Embryonic facial prominence (tissue), 1 donor: Measurements from ENCODE around the gene GBE1.

Source experiments
- DNase-seq: peaks from one replicate; pipeline ENCODE4 v3.0.0-alpha.2; 2016; ENCODE audit errors: extremely low spot score

GBE1 gene

DNA sequence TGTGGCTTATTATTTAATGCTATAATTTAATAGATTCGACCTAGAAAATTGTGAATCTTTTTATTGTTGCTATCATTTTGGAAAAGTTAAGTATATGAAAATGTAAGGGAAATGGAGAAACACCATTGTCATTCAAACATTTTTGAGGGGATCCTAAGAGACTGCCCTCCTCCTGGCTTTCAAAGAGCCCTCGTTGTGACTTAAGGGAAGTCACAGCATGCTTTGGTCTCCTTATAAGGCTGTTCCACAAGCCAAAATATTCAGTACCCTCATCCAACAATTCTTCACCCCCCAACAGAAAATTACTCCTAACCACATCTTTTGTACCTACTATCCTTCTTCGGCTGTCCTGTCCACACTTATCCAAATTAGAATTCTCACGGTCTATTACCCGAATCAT, 140.2 kb downstream of the GBE1 start:
- no peak for DNase-seq

DNA sequence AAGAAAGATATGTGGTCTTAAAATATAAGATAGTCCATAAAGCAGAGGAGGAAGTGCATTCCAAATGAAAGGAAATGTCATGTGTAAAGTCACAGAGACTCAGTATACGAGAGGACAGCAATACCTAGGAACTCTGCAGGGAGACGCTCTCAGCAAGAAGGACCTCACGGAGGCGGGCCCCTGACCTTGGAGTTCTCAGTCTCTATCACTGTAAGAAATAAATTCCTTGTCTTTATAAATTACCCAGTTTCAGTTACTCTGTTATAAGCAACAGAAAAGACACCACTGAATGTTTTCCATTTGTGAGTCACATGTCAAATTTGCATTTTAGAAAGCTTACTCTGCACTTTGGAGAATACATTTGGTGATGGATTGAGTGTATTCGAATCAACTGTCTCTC, 140.6 kb downstream of the GBE1 start:
- no peak for DNase-seq

DNA sequence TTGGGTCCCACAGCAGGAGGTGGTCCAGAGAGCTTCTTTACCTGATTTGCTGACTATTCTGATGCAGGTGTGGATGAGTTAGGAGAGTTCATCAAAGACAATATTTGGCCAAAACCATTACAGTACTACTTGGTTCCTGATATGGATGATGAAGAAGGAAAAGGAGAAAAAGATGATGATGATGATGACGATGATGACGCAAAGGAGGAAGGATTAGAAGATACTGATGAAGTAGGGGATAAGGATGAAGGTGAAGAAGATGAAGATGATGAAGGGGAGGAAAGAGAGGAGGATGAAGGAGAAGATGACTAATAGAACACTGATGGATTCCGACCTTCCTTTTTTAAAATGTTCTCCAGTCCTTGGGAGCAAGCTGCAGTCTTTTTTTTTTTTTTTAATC, 148.7 kb downstream of the GBE1 start:
- DNase-seq, result no peak

DNA sequence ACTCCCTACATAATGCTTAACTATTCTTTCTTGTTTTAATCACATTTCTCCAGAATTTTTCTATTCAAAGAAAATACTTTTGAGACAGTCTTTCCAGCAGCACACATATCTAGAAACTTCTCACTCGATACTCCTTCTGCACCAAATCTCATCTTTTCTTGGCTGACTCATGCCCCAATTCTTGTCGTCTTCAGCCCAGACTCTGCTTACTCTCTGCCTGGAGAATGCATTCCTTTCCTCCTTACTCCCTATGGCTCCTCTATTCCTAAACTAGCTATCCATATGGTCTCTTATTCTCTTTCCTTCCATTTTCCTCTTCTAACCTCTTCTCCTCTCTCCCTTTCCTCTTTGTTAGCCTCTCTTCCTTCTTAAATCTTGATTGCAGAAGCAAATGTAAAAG, 158.7 kb downstream of the GBE1 start:
- DNase-seq, result no peak

DNA sequence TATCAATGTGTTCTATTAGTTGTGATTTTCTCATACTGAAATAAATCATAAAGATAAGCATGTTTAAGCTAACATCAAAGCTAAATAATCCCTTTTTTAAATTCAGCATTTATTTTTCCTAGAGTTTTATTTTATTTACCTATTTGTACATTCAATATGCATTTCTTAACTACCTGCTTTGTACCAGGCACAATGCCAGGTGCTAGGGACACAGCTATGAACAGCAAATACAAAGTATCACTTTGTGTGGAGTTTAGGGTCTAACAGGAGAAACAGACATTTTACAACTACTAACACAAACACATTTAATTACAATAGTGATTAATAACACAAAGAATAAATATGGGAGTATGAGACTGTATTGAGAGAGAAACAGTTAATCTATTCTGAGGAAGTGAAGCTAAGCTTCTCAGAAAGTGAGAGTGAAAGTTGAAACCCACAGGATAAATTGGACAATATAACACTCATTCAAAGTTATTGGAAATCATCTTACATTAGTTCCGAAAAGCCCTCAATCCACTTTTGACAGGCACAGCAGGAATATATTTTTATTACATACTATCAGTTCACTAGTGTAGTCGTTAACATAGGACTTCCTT, 159.6 kb downstream of the GBE1 start:
- DNase-seq, result no peak

DNA sequence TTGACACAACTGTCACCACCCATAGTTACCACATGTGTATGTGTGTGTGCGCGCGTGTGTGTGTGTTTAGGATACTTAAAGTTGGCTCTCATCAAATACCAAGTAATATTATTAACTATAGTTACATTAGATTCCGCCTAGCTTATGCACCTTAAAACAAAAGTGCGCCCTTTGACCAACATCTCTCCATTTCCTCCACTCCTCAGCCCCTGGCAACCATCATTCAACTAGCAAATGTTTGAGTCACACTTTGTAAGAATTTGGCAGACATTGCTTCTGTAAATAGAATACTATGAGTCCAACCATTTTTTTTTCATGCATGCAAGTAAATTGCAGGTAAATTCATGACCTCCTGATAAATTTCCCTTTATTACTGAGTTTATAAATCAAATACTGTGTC, 169.3 kb downstream of the GBE1 start:
- no peak for DNase-seq

DNA sequence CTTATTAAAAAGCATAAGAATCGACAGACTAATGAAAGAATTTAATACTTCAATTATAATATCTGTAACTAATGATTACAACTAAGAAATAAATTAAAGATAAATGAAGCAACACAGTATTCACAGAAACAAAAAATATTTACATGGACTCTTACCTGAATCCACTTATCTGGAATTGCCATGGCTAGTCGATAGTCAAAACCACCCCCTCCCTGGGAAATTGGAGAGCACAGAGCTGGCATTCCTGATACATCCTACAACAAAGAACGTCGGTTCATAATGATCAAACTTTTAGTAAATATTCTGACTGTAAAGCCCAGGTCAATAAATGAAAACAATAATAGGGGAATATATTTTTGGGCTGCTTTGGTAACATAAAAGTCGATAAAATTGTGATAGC, 175.5 kb downstream of the GBE1 start:
- DNase-seq, result no peak

DNA sequence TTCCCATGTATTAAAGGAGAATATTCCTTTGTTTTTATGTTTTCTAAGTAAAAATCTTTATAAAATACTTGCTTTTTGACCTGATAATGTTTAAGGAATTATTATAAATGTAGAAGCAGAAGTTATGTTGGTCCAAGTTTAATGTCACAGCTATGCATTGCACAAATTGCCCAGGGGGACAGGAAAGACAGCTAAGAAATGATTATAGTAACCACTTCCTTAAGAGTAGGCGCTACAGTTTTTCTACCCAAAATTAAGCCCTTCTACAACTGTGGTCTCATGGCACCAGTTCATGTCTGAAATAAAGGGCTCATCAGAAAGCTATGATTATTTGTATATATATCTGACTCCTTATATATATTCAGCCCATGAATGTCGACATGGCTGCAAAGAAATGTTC, 176.4 kb downstream of the GBE1 start:
- DNase-seq, result no peak

DNA sequence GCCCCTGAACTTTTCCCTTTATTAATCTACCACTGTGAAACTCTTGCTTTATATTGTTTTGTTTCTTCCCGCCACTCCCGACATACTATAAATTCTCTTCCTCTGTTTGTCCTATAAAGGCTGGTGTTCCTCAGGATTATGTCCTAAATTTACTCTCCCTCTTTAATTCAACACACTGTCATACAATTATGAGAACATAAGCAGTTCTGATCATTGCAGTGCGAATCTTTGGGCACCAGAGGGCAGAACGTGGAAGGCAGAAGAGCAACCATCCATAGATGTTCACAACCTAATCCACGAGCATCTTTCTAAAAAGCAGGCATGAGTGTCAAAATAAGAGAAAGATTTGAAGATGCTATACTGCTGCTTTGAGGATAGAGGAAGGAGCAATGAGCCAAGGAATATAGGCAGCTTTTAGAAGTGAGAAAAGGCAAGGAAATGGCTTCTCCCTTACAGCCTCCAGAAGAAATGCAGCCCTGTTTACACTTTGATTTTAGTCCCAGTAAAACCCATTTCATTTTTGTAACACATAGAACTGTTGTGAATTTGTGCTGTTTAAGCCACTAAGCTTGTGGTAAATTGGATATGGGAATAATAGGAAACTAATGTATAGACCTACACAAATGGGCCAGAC, 179.4 kb downstream of the GBE1 start:
- DNase-seq, result no peak

DNA sequence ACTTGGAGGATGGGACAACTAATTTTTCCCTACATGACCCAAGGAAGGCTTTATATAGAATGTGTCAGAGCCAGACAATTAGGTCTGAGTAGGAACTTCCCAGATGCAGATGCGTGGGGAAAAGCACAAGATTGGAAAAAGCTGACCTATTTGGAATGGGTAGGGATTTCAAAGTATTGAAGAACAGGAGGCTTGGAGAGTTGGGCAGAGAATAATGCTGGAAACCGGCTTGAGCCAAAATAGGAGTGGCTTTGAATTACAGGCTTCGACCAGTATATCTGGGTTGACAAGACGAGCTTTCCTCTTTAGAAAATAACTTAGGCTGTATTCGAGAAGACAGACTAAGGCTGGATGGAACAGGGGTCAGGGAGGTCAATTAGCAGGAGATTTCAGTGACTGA, 181.1 kb downstream of the GBE1 start:
- DNase-seq, result no peak

DNA sequence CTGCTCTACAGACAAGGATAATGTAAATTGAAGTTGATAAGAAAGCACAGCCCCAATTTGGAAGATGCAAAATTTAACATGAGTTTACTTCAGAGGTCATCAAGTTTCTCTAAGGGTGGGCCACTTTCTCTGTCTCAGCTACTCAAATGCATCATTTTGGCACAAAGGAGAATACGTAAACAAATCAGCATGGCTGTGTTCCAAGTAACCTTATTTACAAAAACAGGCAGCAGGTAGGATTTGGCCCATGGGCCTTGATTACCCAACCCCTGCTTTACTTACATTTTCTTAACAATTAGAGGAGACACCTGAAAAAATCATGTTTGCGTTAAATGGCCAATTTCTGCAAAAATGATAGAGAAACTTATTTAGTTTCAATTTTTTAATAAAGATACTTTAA, 181.7 kb downstream of the GBE1 start:
- no peak for DNase-seq

DNA sequence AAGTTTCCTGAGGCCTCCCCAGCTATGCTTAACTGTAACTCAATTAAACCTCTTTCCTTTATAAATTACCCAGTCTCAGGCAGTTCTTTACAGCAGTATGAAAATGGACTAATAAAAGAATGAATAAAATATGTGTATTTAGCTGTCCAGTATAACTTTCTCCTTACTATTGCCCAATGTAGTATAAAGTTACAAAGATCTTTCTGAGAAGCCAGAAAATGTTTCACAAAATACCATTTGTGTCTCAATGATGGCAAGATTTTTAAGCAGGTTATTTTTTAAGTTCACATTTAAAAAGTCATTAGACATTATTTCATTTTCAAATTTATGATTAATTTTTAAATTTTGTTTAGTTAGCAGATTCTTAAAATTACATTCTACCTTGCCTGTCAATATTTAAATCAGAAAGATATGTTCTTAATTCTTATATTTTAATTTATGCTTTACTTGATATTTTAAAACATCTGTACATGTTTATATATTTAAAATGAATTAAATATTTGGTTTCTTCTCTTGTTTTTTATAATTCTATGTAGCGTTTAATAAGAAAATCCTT, 189.2 kb downstream of the GBE1 start:
- no peak for DNase-seq

DNA sequence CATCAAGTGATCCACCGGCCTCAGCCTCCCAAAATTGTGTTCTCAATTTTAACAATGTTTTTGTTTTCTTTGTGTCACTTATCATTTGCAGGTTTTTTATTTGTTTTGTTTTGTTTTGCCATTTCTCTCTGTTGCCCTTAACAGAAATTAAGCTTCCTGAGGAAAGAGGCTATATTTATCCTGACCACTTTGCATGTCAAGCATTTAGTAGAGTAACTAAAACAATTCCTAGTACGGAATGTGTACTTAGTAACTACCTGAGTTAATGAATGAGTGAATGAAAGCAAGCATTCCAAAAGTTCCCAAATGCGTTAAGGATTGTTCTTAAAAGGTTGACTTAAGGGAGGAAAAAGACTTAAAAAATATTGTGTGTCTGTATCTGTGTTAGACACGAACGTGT, 193.1 kb downstream of the GBE1 start:
- no peak for DNase-seq

DNA sequence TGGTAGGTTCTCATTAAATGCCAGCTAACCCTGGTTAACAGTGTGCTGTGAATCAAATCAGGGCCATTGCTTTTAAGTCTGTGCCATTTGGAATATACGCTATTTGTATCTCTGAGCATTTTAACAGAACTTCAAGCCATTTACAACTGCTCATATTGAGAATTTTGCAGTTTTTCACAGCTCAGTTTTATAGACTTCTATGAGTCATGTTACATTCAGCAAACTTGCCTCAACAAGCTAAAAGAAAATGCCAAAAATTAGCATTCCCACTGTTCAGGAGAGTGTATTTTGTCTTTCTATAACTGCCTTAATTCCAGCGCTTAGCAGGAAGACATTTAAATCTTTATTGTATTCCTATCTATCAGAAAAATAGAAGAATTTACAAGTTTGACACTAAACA, 196.4 kb downstream of the GBE1 start:
- no peak for DNase-seq

DNA sequence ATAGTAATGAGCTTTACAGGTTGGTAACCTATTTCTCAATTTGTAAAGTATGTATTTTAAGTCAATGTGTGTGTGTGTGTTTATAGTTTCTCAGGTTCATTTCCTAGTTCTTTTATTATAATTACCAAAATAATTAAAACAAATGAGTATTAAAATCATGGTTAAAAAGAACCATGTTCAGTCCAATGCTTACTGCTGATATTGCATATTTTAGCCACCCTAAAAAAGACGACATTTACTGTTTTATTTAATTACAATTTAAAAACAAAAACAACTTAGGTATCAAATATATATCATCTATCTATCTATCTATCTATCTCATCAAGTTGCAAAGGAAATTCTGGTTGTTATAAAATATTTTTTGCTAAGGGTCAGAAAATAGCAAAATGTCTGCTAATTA, 203.3 kb downstream of the GBE1 start:
- DNase-seq, result no peak

DNA sequence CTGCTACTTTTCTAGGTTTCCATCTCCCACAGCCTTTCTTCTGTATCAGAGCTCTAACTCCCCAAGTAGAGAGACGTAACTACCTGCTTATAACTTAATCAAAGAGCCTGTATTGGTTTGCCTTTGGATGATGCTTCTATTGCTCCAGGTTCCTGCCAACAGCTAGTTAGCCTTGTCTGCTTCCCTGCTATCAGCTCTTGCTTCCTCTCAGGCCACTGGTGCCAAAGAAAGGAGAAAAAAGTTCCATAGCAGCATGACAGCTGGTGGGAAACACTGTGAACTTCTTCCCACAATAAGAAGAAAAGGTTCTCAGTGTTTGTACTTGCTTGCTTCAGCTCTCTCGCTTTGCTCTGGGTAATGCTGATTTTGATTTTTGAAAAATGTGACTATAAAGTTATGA, 206.6 kb downstream of the GBE1 start:
- no peak for DNase-seq

DNA sequence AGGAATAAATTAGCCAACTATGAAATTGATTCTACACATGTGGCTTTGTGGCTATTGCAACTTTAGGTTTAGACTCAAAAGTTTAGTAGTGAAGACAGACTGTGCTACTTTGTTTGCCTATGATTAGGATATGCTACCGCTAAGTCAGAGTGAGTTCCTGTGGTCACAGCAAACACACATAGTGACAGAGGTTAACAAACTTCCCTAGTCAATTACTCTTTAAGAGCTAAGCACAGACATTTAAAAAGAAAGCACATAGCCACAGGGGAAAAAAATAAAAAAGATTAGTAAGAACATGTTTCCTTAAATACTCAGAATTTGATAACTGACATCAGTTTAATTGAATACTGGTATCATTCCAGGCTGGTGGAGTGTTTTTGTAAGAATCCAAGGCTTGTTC, 207.1 kb downstream of the GBE1 start:
- no peak for DNase-seq

DNA sequence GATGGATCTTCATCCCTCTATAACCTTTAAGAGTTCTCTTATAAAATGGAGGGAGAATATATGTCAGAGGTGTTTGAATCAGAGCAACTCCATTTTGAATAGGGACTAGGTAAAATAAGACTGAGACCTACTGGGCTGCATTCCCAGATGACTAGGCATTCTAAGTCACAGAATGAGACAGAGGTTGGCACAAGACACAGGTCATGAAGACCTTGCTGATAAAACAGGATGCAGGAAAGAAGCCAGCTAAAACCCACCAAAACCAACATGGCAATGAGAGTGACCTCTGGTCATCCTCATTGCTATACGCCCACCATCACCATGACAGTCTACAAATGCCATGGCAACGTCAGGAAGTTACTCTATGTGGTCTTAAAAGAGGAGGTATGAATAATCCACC, 211.0 kb downstream of the GBE1 start:
- DNase-seq, result no peak

DNA sequence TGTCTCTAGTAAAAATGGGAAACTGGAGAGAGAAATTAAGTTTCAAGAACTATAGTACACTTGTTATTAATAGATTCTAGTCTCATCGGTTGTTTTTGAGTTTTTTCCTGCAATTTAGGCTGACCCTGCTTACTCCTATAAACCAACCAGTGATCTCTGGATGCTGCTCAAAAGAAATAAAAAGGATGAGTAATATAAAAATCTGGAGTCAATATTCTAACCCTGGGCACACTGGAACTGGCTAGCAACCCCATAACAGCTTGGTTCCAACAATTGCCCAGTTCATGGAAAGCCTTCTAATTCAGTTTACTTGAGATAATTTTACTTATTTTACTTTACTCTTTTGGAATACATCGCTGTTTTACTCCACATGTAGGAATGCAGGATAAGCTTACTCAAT, 211.6 kb downstream of the GBE1 start:
- DNase-seq, result no peak

DNA sequence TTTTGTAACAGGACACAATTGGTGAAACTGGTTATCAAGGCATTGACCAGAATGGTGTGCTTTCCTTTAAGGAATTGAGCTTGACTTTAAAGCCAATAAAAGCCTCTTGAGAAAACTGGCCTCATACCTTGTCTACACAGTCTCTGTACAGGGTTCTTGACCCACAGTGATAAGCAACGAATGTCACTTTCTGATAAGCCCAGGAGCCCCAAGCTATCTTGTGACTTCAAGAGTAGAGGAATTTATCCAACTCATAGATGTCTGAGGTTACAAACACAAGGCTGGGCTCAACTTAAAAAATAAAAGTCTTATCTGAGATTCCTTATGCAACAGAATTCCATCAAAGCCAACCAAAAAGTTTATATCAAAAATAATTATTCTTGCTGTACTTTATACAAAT, 212.1 kb downstream of the GBE1 start:
- no peak for DNase-seq

DNA sequence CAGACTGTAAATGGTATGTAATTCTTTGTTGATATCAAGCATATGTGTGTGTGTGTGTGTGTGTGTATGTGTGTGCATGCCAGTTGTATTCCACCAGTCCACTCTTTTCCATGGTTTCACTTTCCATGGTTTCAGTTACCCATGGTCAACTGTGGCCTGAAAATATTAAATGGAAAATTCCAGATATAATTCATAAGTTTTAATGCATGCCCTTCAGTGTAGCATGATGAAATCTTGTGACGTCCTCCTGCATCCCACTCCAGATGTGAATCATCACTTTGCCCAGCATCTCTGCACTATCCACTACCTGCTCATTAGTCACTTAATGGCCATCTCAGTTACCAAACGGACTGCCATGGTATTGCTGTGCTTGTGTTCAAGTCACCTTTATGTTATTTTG, 215.9 kb downstream of the GBE1 start:
- no peak for DNase-seq

DNA sequence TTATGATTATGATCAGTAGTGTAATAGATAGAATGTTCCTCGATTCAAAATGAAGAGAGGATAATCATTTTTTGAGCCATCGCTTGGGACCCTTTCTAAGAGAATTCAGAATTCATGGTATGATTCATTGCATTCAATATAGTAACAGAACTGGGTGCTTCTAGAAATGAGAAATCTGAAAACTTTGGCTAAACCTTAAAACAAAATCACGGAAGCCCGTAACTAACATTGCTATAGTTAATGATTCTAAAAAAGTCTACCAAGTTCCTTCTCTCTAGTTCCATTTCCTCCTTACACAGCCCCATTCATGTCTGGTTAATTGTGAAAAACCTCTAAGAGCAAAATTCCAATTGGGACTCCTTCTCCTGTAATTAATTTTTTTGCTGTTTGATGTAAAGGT, 217.1 kb downstream of the GBE1 start:
- DNase-seq, result no peak

DNA sequence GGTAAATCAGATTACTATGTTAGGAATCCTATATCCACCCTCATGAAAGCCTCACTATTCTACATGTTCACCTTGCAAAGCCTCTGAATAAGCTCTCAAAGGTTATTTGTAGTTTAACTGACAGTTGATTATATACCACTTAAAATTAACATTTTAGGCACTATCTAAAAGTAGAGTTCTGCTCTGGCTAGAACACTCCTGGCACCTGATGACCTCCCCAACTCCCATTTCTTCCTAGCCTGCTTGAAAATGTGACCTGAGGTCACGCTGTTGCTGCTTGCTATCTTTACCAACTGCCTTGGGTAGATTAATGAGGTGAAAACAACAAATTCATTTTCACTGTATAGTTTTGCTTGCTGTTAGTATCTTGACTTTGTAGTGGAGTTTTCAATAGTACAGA, 220.7 kb downstream of the GBE1 start:
- DNase-seq, result no peak

DNA sequence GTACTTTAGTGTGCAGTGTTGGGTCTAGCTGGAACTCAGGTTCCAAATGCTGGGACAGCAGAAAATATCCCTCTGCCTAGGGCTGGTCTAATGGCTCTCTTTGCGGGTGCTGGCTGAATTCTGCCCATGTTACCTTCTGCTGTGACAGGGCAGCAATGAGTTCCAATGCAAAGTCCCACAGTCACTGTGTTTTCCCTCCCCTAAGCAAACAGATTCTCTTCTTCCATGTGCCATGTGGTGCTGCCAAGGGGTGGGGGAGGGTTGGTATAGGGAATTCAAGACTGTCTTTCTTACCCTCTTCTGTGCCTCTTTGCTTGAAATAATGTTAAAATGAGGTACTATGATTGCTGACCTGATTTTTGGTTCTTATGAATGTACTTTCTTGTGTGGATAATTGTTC, 229.6 kb downstream of the GBE1 start:
- DNase-seq, result no peak
